Measurements from ENCODE around the gene CD22. TPM values are rescaled to one million over a fixed set of nuclear protein-coding genes. Genes with fewer than 3 reads are reported as not detected.
A peak's percentile ranks its signal among the peaks of the same experiment; 100 is the strongest.

CD22 gene
- total and polyA plus RNA-seq, 2 donors (not counting 1 experiment from before 2014, with no cell fraction given): 692 to 1,437 TPM

DNA sequence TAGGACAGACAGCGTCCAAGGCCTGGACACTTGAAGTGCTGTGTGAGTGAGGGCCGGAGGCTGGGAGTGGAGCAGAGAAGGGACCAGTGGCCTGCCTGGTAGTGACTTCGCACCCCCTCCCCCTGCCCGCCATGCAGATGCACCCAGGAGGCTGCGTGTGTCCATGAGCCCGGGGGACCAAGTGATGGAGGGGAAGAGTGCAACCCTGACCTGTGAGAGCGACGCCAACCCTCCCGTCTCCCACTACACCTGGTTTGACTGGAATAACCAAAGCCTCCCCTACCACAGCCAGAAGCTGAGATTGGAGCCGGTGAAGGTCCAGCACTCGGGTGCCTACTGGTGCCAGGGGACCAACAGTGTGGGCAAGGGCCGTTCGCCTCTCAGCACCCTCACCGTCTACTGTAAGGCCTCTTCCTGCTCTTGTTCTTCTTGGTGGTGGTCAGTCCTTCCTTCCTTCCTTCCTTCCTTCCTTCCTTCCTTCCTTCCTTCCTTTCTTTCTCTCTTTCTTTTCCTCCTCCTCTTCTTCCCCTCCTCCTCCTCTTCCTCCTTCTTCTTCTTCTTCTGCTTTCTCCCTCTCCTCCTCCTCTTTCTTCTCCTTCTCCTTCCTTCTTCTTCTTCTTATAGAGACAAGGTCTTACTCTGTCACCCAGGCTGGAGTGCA lies 12.7 kb downstream of the CD22 start:
- Histone ChIP-seq H3K27ac (ENCODE audit: low read length in 2 of 2) (no peak overlapping the region), H3K4me3 (ENCODE audit: control extremely low read depth in 1 of 5, extremely low read depth in 1 of 5, insufficient read depth in 1 of 5, low read depth in 2 of 5, low read length in 4 of 5) (no peak overlapping the region), H3K4me1 (ENCODE audit: control insufficient read depth in 2 of 2, insufficient read depth in 2 of 2, low read length in 2 of 2) (peaks cover 72 to 91% of the 10 kb centered on the region in 2 donors), H3K27me3 (replicated peaks in 1 of 4; ENCODE audit: control extremely low read depth in 1 of 4, control insufficient read depth in 3 of 4, insufficient read depth in 4 of 4, low read length in 3 of 4) (no peaks in the 10 kb centered on the region), H3K9me3 (ENCODE audit: control extremely low read depth in 1 of 3, control insufficient read depth in 2 of 3, insufficient read depth in 1 of 3, low read length in 2 of 3) (no peaks in the 10 kb centered on the region), H3K36me3 (replicated peaks in 1 of 2; ENCODE audit: control extremely low read depth in 1 of 2, control insufficient read depth in 1 of 2, extremely low read depth in 1 of 2, insufficient read depth in 2 of 2, low read length in 1 of 2) (peaks cover 7 to 93% of the 10 kb centered on the region in 2 experiments), H2AFZ (ENCODE audit: insufficient read depth, low read depth, low read length, poor library complexity, severe bottlenecking) (no peak overlapping the region), H4K20me1 (ENCODE audit: control insufficient read depth, insufficient read depth, low read length, poor library complexity, severe bottlenecking) (peaks cover 96% of the 10 kb centered on the region), H3K79me2 (ENCODE audit: control insufficient read depth, insufficient read depth, low read length) (peaks cover 42% of the 10 kb centered on the region), H3K4me2 (replicated peaks; ENCODE audit: low read depth, low read length, poor library complexity, severe bottlenecking) (no peak overlapping the region), H3K9ac (ENCODE audit: low read length) (no peak overlapping the region)
- CTCF ChIA-PET: interaction anchor here (0.7 to 1.1 kb wide), 2 partner anchors 11 to 345 kb away, joined by 3 read pairs; no protein-coding TSS in a partner anchor
- no peak for TF ChIP-seq EZH2 (IDR thresholded peaks at IDR 0.05; ENCODE audit: borderline replicate concordance, insufficient read depth, low read depth, low read length, poor library complexity, severe bottlenecking)
- TF ChIP-seq, protein P1, sequence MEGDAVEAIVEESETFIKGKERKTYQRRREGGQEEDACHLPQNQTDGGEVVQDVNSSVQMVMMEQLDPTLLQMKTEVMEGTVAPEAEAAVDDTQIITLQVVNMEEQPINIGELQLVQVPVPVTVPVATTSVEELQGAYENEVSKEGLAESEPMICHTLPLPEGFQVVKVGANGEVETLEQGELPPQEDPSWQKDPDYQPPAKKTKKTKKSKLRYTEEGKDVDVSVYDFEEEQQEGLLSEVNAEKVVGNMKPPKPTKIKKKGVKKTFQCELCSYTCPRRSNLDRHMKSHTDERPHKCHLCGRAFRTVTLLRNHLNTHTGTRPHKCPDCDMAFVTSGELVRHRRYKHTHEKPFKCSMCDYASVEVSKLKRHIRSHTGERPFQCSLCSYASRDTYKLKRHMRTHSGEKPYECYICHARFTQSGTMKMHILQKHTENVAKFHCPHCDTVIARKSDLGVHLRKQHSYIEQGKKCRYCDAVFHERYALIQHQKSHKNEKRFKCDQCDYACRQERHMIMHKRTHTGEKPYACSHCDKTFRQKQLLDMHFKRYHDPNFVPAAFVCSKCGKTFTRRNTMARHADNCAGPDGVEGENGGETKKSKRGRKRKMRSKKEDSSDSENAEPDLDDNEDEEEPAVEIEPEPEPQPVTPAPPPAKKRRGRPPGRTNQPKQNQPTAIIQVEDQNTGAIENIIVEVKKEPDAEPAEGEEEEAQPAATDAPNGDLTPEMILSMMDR (IDR thresholded peaks at IDR 0.05): no peak
- Mint-ChIP-seq H3K4me3 (no peak overlapping the region), H3K4me1 (peaks cover 76% of the 10 kb centered on the region), H3K9me3 (ENCODE audit: insufficient read depth) (no peaks in the 10 kb centered on the region), H3K27ac (peak overlapping the region; percentile 70), H3K27me3 (no peaks in the 10 kb centered on the region)
- intact Hi-C loops (cut with micrococcal nuclease): loop anchor here (10.0 kb wide), 1 partner anchor 373 kb away; the partner anchor contains the start of gene KMT2B
- 95% methylated on average over 12 of the region's 14 CpGs for WGBS (ENCODE audit: insufficient coverage)
- POLR2A ChIA-PET: interaction anchor here (0.7 to 1.2 kb wide), 2 partner anchors 11 to 62 kb away, joined by 3 to 4 read pairs; no protein-coding TSS in a partner anchor
- ATAC-seq (ENCODE audit: low read depth): no peak
- DNase-seq: no peak

DNA sequence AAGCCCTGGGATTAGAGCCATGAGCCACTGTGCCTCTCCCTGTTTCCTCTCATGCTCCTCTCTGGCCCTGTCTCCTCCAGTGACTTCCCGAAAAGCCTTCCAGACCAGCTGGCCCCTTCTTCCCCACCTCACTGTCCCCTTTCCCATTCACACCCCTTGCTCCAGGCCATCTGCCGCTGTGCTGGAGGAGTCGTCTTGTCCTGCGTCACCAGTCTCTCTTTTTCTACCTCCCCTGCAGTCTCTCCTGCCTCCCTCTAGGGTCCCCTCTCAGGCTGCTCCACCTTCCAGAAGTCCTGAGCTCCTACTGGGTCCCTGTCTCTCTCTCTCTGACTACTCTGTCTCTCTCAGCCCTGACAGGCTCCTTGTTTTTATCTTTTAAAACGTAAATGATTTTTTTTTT lies 13.4 kb downstream of the CD22 start:
- no peak for ATAC-seq (ENCODE audit: low read depth)
- ChIA-PET POLR2A (interaction anchor here (0.7 to 1.2 kb wide), 2 partner anchors 8 to 11 kb away, joined by 3 to 5 read pairs; no protein-coding TSS in a partner anchor), CTCF (interaction anchor here (1.0 to 1.1 kb wide), 2 partner anchors 10 to 35 kb away, joined by 3 to 6 read pairs; no protein-coding TSS in a partner anchor)
- Histone ChIP-seq H3K27ac (ENCODE audit: low read length in 2 of 2) (no peak overlapping the region), H3K4me2 (replicated peaks; ENCODE audit: low read depth, low read length, poor library complexity, severe bottlenecking) (no peak overlapping the region), H3K79me2 (ENCODE audit: control insufficient read depth, insufficient read depth, low read length) (peaks cover 35% of the 10 kb centered on the region), H3K4me1 (ENCODE audit: control insufficient read depth in 2 of 2, insufficient read depth in 2 of 2, low read length in 2 of 2) (peaks cover 72 to 91% of the 10 kb centered on the region in 2 donors), H3K9me3 (ENCODE audit: control extremely low read depth in 1 of 3, control insufficient read depth in 2 of 3, insufficient read depth in 1 of 3, low read length in 2 of 3) (no peaks in the 10 kb centered on the region), H3K36me3 (replicated peaks in 1 of 2; ENCODE audit: control extremely low read depth in 1 of 2, control insufficient read depth in 1 of 2, extremely low read depth in 1 of 2, insufficient read depth in 2 of 2, low read length in 1 of 2) (peaks cover 7 to 92% of the 10 kb centered on the region in 2 experiments), H3K4me3 (ENCODE audit: control extremely low read depth in 1 of 5, extremely low read depth in 1 of 5, insufficient read depth in 1 of 5, low read depth in 2 of 5, low read length in 4 of 5) (no peak overlapping the region), H3K9ac (ENCODE audit: low read length) (no peak overlapping the region), H4K20me1 (ENCODE audit: control insufficient read depth, insufficient read depth, low read length, poor library complexity, severe bottlenecking) (peaks cover 89% of the 10 kb centered on the region), H2AFZ (ENCODE audit: insufficient read depth, low read depth, low read length, poor library complexity, severe bottlenecking) (no peak overlapping the region), H3K27me3 (replicated peaks in 1 of 4; ENCODE audit: control extremely low read depth in 1 of 4, control insufficient read depth in 3 of 4, insufficient read depth in 4 of 4, low read length in 3 of 4) (no peaks in the 10 kb centered on the region)
- H3K27ac Mint-ChIP-seq: peak overlapping the region; percentile 70
- DNase-seq: no peak
- no peaks in the 10 kb centered on the region for H3K9me3 Mint-ChIP-seq (ENCODE audit: insufficient read depth)
- peaks cover 76% of the 10 kb centered on the region for H3K4me1 Mint-ChIP-seq
- TF ChIP-seq, protein P1 (IDR thresholded peaks at IDR 0.05): no peak
- TF ChIP-seq EZH2 (IDR thresholded peaks at IDR 0.05; ENCODE audit: borderline replicate concordance, insufficient read depth, low read depth, low read length, poor library complexity, severe bottlenecking): no peak
- 96% methylated on average over 5 of the region's 5 CpGs for WGBS (ENCODE audit: insufficient coverage)
- no peak overlapping the region for H3K4me3 Mint-ChIP-seq
- intact Hi-C loops (cut with micrococcal nuclease): loop anchor here (10.0 kb wide), 1 partner anchor 372 kb away; the partner anchor contains the start of gene KMT2B
- H3K27me3 Mint-ChIP-seq: no peaks in the 10 kb centered on the region
